NCI-H2107 (cell line): ENCODE results near the gene LIF.

Experiments used
- DNase-seq: peaks from one replicate; lab custom pipeline; 2025; lab: John Stamatoyannopoulos, UW

The LIF gene

GRCh38 chr22:30284172-30284571, 37.6 kb upstream of the LIF start:
- no peak for DNase-seq

- no peak for DNase-seq
Observed at GRCh38 chr22:30283342-30283741, 36.8 kb upstream of the LIF start.

GRCh38 chr22:30282616-30283046, 36.1 kb upstream of the LIF start:
- no peak for DNase-seq

DNA sequence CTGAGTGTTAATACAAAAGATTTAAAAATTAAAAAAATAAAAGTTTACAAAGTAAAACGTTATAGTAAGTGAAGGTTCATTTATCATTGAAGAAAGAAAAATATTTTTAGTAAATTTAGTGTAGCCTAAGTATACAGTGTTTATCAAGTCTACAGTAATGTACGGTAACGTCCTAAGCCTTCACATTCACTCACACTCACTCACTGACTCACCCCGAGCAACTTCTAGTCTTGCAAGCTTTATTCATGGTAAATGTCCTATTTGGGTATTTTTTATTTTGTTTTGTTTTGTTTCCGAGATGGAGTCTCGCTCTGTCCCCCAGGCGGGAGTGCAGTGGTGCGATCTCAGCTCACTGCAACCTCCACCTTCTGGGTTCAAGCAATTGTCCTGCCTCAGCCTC, 33.9 kb upstream of the LIF start:
- no peak for DNase-seq

GRCh38 chr22:30279932-30280331, 33.4 kb upstream of the LIF start:
- DNase-seq, result no peak

DNA sequence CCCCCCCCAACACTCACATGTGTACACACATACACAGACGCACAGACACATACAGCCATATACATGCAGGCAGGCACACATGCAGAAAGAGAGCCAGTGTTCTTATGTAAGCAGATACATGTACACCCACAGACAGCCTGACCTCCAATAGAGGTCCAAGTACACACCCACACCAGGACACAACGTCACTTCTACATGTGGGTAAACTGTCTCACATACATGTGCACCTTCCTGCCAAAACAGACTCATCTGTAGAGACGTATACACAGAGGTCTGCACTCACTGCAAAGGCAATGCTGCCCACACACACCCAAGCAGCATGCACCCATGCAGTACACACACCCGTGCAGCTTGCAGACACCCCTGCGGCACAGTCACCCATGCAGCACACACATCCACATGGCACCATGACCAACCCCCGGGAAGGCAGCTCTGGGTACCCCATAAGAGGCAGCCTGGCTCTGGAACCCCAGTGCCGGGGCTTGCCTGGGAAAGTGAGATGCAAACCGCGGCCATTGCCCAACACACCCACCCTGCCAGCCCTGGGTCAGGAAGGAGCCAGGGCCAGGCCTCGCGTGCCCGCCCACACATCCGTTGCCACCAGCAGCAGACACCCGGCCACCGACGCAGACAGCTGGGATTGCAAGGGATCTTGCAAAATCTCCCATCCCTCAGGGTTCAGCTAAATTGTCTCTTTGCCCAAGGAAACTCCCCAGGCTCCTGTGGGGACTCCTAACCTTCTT, 32.7 kb upstream of the LIF start:
- no peak for DNase-seq

- no peak for DNase-seq
Observed at GRCh38 chr22:30277547-30278344, 31.2 kb upstream of the LIF start.

GRCh38 chr22:30276039-30276438, 29.5 kb upstream of the LIF start:
- no peak for DNase-seq

DNA sequence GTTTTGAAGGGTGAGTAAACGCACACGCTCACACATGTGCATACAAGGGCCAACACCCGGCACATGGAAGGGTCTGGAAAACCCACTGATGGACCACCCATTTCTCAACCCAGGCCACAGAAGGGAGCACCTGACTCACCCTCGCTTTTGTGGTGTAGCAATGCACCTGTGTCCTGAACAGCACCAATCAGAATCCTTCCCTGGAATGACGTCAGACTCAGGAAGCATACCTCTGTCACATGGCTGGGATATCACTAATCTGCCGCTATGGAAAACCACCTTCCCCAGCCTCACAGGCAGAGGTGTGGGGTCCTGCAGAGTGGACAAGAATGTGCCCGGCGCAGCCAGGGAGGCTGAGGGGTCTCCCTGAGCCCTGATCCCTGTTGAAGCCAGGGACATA, 29.1 kb upstream of the LIF start:
- no peak for DNase-seq

DNA sequence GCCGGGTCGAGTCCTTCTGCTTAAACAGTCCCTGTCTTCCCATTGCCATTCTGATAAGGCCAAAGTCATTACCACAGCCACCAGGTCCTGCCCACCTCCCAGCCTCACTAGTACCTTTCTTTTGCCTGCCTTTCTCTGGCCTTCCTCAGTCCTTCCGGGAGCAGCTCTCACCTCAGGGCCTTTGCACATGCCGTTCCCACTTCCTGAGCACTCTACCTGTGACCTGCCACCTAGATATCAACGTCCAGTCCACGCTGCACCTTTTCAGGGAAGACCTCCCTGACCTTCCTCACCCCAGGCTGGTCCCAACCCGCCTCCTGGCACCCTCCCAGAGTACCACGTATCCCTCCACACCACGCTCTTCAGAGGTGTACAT, 27.9 kb upstream of the LIF start:
- DNase-seq, result no peak

- no peak for DNase-seq
Observed at GRCh38 chr22:30273711-30274436, 27.3 kb upstream of the LIF start.

- no peak for DNase-seq
Observed at GRCh38 chr22:30272781-30273601, 26.4 kb upstream of the LIF start.

DNA sequence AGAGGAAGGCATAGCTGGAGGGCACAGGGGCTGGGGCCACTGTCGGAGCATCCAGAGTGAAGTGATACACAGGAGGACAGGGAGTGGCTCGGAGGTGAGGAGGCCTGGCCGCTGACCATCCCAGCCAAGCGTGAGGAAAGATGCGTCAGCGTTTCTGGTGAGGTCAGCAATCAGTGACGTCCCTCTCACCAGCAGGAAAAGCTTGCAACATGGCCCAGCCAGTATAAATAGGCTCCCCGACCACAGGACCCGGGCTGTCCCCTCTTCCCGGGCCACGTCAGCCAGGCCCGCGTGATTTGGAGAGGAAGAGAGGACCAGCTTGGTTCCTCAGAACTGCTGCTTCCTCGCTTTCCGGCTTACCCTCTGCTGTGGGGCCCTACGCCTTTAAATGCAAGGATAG, 24.3 kb upstream of the LIF start:
- no peak for DNase-seq

DNA sequence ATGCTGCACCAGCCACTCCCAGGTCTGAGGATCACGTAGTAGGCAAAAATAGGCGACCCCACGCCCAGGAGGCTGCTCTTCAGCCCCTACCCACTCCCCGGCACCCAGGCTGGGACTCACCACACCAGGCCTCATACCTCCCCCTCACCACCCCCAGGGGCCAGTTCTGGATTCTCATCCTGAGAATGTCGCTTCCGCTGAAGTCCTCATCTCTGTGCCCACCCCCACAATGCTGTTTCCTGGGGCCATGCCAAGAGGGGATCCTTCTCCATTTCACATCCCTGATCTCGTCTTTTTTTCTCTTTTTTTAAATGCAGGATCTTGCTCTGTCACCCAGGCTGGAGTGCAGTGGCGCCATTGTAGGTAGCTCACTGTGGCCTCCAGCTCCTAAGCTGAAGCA, 21.8 kb upstream of the LIF start:
- DNase-seq, result no peak

- no peak for DNase-seq
Observed at GRCh38 chr22:30267382-30268302, 21.1 kb upstream of the LIF start.

DNA sequence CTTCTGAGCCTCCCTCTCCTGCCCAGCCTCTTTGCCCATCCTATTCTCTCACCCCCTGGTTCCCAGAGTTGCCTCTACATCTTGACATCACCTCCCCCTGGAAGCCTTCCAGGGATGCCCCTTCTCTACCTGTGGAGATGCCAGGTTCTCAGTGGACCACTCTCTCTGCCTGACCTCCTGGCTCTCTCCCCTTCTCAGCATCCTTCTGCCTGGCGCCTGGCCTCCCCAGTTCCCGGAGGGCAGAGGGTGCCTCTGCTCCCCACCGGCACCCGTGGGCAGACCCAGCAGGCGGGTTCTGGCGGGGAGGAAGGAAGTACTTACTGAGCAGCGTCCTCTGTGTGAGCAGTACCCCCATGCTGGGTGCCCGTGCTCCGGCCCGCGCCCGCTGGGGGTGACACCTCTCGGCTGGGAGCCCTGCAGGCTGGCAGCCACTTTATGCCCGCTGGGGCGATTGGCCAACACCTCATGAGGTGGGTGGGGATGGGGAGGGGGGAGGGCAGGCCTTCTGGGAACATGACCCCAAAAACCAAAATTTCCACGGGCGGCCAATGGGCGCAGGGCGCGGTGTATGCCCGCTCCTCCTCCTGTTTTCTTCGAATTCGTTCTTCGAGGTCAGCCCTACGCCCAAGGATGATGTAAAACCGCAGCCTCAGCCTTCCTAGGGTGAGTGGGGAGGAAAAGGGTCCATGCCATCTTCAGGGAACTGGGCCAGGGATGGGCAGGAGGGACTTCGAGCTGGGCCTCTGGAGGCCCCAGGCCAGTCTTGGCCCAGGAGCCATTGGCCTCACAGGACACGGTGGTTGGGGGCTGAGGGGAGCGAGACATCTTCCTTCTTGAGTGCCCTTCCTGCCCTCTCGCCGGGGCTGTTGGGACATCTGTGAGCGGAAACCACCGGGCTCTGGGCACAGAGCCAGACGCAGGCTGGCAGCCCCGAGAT, 20.2 kb upstream of the LIF start, which contains the start of gene OSM:
TSS of gene OSM (minus strand) at position 407 of the 937 bp plus-strand sequence. CDS start at position 355, 52 bp downstream.
- DNase-seq, result no peak

DNA sequence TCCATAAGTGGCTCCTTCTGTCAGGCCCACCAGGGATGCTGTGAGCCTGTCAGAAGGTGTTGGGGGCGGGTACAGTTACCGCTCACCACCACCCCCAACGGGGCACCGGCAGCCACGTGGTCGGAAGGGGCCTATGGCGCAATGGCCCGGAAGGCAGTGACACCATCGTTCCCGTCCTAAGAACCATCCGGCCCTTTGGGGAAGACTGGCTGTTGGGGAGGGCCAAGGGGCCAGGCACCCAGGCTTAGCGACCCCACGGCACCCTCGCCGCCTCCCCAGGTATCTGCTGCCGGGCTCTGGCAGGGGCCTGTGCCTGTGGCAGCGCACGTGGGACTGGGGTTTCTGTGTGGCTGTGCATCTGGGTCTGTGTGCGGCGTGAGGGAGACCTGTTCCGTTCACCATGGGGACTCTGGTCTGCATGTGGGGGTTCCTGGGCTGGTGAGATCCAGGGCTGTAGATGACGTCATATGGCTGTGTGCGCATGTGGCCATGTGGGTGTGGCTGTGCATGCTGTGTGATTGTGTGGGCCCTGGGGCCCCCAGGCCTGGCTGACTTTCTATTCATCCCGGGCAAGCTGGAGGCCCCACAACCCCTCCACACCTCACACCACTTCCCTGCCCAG, 19.4 kb upstream of the LIF start:
- DNase-seq, result no peak

DNA sequence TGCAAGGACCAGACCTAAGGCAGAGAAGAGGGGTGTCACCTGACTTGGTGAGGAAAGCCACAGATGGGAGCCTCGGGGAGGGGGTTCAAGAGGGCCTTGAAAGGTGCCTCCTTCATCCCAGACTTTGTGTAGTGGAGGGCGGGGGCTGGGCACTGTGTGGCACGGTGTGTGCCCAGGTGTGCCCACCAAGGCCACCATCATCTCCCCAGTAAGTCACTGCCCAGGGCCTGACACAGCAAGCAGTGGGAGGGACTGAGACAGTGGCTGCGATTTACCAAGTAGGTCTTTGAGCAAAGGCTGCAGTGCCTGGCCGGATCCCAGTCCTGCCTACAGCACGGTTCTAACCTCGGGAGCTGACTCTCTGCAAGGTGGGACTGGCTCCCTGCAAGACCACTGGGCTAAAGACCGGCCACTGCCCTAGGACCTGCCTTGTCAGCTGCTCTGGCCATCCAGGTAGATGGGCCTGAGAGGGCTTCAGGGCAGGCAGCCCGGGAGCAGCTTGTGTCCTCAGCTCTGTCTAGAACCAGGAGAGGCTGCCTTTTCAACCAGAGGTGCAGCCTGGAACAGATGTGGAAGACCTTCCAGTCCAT, 18.7 kb upstream of the LIF start:
- no peak for DNase-seq

- DNase-seq, result no peak
Observed at GRCh38 chr22:30263883-30264282, 17.3 kb upstream of the LIF start.
